AG09319 (cell line): ENCODE measurements around the gene RYR2.

Experiments used
- DNase-seq: peaks from one replicate; pipeline ENCODE4 v3.0.0-alpha.2; 2010; ENCODE audit warnings: low read depth; ENCODE audit errors: extremely low read depth
- TF ChIP-seq, protein P1 (sequence below): IDR thresholded peaks from 2 replicates; pipeline ENCODE4 v1.5.1; 2011; ENCODE audit warnings: low read depth, mild to moderate bottlenecking, inconsistent platforms, low read length, moderate library complexity

Gene RYR2

DNA sequence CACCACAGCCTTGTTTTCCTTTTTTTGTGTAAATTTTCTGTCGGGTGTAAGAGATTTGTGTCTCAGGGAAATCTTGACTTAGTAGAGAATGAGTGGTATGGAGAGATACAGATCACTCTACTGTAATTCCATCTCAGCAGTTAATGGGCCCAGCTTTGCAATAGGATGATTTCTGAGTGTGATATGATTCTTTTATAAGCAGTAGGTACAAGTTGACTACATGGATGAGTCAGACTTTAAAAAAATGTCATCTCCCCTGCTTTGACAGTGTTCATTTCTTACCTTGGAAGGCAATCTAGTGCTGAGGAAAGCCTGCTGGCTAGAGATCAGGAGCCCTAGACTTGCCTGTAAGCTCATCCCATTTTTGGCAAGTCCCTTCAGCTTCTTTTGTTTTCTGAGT, 261.9 kb downstream of the RYR2 start:
- TF ChIP-seq, protein P1, sequence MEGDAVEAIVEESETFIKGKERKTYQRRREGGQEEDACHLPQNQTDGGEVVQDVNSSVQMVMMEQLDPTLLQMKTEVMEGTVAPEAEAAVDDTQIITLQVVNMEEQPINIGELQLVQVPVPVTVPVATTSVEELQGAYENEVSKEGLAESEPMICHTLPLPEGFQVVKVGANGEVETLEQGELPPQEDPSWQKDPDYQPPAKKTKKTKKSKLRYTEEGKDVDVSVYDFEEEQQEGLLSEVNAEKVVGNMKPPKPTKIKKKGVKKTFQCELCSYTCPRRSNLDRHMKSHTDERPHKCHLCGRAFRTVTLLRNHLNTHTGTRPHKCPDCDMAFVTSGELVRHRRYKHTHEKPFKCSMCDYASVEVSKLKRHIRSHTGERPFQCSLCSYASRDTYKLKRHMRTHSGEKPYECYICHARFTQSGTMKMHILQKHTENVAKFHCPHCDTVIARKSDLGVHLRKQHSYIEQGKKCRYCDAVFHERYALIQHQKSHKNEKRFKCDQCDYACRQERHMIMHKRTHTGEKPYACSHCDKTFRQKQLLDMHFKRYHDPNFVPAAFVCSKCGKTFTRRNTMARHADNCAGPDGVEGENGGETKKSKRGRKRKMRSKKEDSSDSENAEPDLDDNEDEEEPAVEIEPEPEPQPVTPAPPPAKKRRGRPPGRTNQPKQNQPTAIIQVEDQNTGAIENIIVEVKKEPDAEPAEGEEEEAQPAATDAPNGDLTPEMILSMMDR = no peak
- DNase-seq = no peak

DNA sequence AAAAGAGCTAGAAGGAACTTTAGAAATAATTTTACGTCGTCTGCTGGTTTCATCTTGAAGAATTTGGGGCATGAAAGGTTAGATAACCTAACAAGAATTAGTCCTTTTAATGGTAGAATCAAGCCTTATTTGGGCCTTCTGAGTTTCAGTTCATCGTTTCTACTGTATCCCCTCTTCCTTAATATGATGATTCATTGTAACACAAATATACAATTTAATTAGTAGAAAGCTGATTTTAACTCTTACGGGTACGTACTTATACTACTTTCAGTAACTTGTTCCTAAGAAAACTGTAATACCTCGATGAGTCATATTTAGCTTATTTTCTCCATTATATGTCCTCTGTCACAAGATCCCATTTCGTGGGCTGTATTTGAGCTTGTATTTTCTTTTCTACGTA, 264.7 kb downstream of the RYR2 start:
- no peak for DNase-seq
- TF ChIP-seq, protein P1 = no peak

DNA sequence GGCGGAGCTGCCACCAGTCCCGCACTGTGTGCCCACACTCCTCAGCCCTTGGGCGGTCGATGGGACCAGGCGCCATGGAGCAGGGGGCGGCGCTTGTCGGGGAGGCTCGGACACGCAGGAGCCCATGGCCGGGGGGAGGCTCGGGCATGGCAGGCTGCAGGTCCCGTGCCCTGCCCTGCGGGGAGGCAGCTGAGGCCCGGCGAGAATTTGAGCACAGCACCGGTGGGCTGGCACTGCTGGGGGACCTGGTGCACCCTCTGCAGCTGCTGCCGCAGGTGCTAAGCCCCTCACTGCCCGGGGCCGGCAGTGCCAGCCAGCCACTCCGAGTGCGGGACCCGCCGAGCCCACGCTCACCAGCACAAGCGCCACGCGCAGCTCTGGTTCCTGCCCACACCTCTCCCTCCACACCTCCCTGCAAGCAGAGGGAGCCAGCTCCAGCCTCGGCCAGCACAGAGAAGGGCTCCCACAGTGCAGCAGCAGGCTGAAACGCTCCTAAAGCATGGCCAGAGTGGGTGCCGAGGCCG, 267.7 kb downstream of the RYR2 start:
- TF ChIP-seq, protein P1 = no peak
- DNase-seq = no peak

- TF ChIP-seq, protein P1 = no peak
- DNase-seq = no peak
Measured at GRCh38 chr1:237316352-237316751, 274.4 kb downstream of the RYR2 start.

DNA sequence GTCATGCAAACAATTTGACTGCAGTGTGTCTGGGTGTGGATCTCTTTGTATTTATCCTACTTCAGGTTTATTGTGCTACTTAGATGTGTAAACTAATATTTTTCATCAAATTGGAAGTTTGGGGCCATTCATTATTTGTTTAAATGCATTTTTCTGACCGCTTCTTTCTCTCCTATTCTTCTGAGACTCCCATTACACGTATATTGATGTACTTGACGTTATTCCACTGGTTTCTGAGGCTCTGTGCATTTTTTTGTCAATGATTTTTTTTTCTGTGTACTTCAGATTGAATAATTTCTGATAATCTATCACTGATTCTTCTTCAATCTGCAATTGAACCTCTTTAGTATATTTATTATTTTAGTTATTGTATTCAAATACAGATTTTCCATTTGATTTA, 276.8 kb downstream of the RYR2 start:
- DNase-seq = no peak
- TF ChIP-seq, protein P1 = no peak

GRCh38 chr1:237320890-237321289, 278.9 kb downstream of the RYR2 start:
- TF ChIP-seq, protein P1 = no peak
- no peak for DNase-seq

- TF ChIP-seq, protein P1 = no peak
- DNase-seq = no peak
Measured at GRCh38 chr1:237324226-237324625, 282.2 kb downstream of the RYR2 start.
